UCSD-AML1 (cell line): Measurements from ENCODE around the gene C1orf53.

ENCODE experiments used
- DNase-seq: peaks from one replicate; lab custom pipeline; 2025; ENCODE audit not compliant: unreplicated experiment; lab: John Stamatoyannopoulos, UW

The C1orf53 gene

GRCh38 chr1:197954718-197955418 is 52.4 kb downstream of the C1orf53 start:
- DNase-seq = no peak

GRCh38 chr1:197955486-197956394 is 53.3 kb downstream of the C1orf53 start:
- DNase-seq = no peak
